Hepatocyte (in vitro differentiated cells): ENCODE data around the gene DSCAML1.

Source experiments
- CTCF ChIP-seq: fragments of 200-600 bp; sonication (generic); IDR thresholded peaks from 2 replicates; pipeline ENCODE4 v1.5.1; 2016; ENCODE audit warnings: antibody characterized with exemption, mild to moderate bottlenecking; ENCODE audit not compliant: poor library complexity
- EZH2 ChIP-seq: fragments of 200-600 bp; sonication (generic); IDR thresholded peaks from 2 replicates; pipeline ENCODE4 v1.6.1; 2016; ENCODE audit warnings: antibody characterized with exemption, mild to moderate bottlenecking, borderline replicate concordance
- EZH2phosphoT487 ChIP-seq: fragments of 200-600 bp; sonication (generic); IDR thresholded peaks from one replicate; pipeline ENCODE4 v1.6.1; 2018; ENCODE audit warnings: antibody characterized with exemption, mild to moderate bottlenecking, low read depth, moderate library complexity; ENCODE audit not compliant: unreplicated experiment, severe bottlenecking

DNA sequence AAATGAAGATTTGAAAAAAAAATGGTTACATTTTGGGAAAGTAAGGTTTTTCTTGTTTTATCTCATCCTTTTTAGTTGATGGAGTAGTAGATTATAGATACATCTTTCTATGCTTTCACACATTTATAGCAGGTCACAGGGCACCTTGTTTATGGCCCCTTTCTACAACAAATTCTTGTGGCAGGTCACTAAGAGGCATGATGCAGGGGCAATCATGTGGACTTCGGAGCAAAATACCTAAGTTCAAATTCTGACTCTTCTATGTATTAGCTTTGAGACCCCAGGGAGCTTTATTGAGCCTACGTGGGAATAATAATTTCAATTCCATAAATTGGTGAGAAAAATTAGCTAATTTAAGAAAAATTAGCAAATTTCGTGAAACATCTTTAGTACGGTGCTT lies 177.4 kb downstream of the DSCAML1 start:
- TF ChIP-seq EZH2 (no peak), EZH2phosphoT487 (no peak), CTCF (no peak)
